Stomach (tissue), 9 donors: ENCODE measurements around the gene ULBP2. TPM values are rescaled to one million over a fixed set of nuclear protein-coding genes. Genes with fewer than 3 reads are reported as not detected.
"Not testable (repeated sequence)": the region's sequence is repeated elsewhere in the genome, so short reads cannot be mapped to it uniquely, and the experiment has no call there.

Experiments used
- DNase-seq, 2 donors: peaks; one replicate each; pipeline versions ENCODE4 v3.0.0 to v3.0.0-alpha.2; 2013 to 2019
- H3K27ac ChIP-seq, 5 donors: fragments of 200-600 bp in 4 of 5; sonication (generic) in 4 of 5; one replicate each; pipeline ENCODE4 v1.5.1; 2013 to 2019; ENCODE audit warnings: mild to moderate bottlenecking in 1 of 5, moderate library complexity in 1 of 5
- H3K27me3 ChIP-seq, 3 donors: fragments of 200-600 bp; sonication (generic); one replicate each; pipeline ENCODE4 v1.5.1; 2017 to 2019; ENCODE audit warnings: mixed run types in 1 of 3
- H3K36me3 ChIP-seq, 4 donors: fragments of 200-600 bp; sonication (generic); 1 replicate in 3 of 4; 2 replicates in 1 of 4; pipeline ENCODE4 v1.5.1; 2016 to 2019
- H3K4me1 ChIP-seq, 4 donors: fragments of 200-600 bp; sonication (generic); one replicate each; pipeline ENCODE4 v1.5.1; 2016 to 2019
- H3K4me3 ChIP-seq, 4 donors: fragments of 200-600 bp; sonication (generic) in 3 of 4; one replicate each; pipeline ENCODE4 v1.5.1; 2016 to 2019; ENCODE audit warnings: mild to moderate bottlenecking in 1 of 4
- H3K9me3 ChIP-seq, 4 donors: fragments of 200-600 bp; sonication (generic); one replicate each; pipeline ENCODE4 v1.5.1; 2016 to 2019
- EP300 ChIP-seq: sonication (generic); formaldehyde crosslinking; IDR thresholded peaks from one replicate; pipeline ENCODE4 v1.6.1; 2017; ENCODE audit warnings: antibody characterized with exemption
- POLR2A ChIP-seq, 4 donors: fragments of 450-650 bp; IDR thresholded peaks; one replicate each; pipeline ENCODE4 v1.6.1; 2016; ENCODE audit warnings: antibody characterized with exemption in 4 of 4, control low read depth in 2 of 4, mild to moderate bottlenecking in 1 of 4, moderate library complexity in 1 of 4
- POLR2AphosphoS5 ChIP-seq, 3 donors: sonication (generic); formaldehyde crosslinking; IDR thresholded peaks; one replicate each; pipeline ENCODE4 v1.6.1; 2016; ENCODE audit warnings: antibody characterized with exemption in 3 of 3
- WGBS, 5 donors: extraction: QIAGEN DNeasy Blood & Tissue Kit in 3 of 5; methylation state at CpG; one replicate each; pipeline versions ENCODE4 v1.1.5 to v1.1.7; 2013 to 2018; 5-methylcytosine and 5-hydroxymethylcytosine counted together
- intact Hi-C: fragments of 100-400 bp; cut with DNase I; formaldehyde crosslinking; loops from one replicate; pipeline ENCODE4 v1.15.1; 2023; ENCODE audit warnings: low total_unique reads
- polyA plus RNA-seq, 3 donors: library from polyadenylated mRNA; stranded (reverse); fragments of 200-250 nt; gene quantifications; one replicate each; pipeline ENCODE4 v1.2.3, GENCODE V29; 2013
- total RNA-seq, 5 donors: library from RNA; depleted of rRNA; stranded (reverse); fragments of >200 nt; gene quantifications; one replicate each; pipeline versions ENCODE4 v1.1.0 to v1.2.3, GENCODE V29; 2014 to 2016
- TF ChIP-seq, protein P1 (sequence below), 7 experiments: fragments of 450-650 bp in 4 of 7; fragments of 200-600 bp in 3 of 7; sonication (generic) in 3 of 7; IDR thresholded peaks; one replicate each; pipeline ENCODE4 v1.5.1; 2016 to 2019; ENCODE audit warnings: antibody characterized with exemption in 7 of 7, control low read depth in 2 of 7, mild to moderate bottlenecking in 1 of 7
- donor health status: healthy with polysubstance abuse.
- donor health status: Bipolar disorder and iron deficiency.
- donor health status: healthy.

ULBP2 gene
- total and polyA plus RNA-seq, 8 donors: 0.31 to 1.4 (median 0.43) TPM; not detected in 5

DNA sequence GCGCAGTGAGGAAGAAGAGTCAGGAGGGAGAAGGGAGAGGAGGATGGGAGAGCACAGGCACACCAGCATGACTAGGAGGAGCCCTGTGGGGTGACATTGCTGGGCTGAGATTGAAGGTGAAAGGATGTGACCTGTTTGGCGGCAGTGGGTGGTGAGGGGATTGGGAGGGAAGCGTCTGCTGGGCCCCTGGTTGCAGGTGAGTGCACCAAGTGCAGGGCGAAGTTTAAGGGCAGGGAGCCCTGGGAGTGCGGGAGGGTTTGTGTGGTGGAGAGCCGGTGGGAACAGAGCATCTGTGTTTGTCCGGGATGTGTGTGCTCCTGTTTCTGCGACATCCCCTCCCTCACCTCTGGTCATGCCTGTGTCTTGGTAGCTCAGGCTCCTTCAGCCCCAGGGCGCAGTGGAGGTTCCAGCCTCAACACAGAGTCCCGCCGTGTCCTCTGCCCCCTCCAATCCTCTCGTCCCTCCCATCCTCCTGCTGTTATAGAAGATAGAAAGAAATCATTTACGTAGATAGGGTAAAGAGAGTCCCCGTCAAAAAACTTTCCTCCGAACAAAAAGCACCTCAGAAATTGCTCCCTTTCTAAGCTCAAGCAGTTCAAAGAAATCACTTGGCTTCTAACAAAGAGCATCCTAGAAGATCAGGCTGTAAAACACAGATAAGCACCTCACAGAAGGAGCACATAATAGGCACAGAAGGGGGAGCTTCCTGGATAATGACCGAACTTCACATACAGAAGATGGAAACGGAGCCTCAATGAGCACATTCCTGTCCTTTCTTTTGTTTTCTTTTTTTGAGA is 46.9 kb downstream of the ULBP2 start:
- Histone ChIP-seq H3K27ac (no peak overlapping the region), H3K4me1 (peaks cover 18 to 24% (median 22%) of the 10 kb centered on the region in 4 donors), H3K4me3 (no peak overlapping the region), H3K36me3 (no peaks in the 10 kb centered on the region), H3K27me3 (peaks cover 15 to 95% (median 84%) of the 10 kb centered on the region in 3 donors), H3K9me3 (peaks cover 12 to 26% (median 19%) of the 10 kb centered on the region in 4 donors)
- TF ChIP-seq POLR2AphosphoS5 (IDR thresholded peaks at IDR 0.05): no peak
- no peak for TF ChIP-seq POLR2A (IDR thresholded peaks at IDR 0.05)
- TF ChIP-seq, protein P1, sequence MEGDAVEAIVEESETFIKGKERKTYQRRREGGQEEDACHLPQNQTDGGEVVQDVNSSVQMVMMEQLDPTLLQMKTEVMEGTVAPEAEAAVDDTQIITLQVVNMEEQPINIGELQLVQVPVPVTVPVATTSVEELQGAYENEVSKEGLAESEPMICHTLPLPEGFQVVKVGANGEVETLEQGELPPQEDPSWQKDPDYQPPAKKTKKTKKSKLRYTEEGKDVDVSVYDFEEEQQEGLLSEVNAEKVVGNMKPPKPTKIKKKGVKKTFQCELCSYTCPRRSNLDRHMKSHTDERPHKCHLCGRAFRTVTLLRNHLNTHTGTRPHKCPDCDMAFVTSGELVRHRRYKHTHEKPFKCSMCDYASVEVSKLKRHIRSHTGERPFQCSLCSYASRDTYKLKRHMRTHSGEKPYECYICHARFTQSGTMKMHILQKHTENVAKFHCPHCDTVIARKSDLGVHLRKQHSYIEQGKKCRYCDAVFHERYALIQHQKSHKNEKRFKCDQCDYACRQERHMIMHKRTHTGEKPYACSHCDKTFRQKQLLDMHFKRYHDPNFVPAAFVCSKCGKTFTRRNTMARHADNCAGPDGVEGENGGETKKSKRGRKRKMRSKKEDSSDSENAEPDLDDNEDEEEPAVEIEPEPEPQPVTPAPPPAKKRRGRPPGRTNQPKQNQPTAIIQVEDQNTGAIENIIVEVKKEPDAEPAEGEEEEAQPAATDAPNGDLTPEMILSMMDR (IDR thresholded peaks at IDR 0.05): no peak
- no peak for TF ChIP-seq EP300
- WGBS, 5 donors: 8 to 12% (median 10%) methylated on average over 17 of the region's 17 CpGs
- no peak for DNase-seq
- intact Hi-C loops: no loop called here

DNA sequence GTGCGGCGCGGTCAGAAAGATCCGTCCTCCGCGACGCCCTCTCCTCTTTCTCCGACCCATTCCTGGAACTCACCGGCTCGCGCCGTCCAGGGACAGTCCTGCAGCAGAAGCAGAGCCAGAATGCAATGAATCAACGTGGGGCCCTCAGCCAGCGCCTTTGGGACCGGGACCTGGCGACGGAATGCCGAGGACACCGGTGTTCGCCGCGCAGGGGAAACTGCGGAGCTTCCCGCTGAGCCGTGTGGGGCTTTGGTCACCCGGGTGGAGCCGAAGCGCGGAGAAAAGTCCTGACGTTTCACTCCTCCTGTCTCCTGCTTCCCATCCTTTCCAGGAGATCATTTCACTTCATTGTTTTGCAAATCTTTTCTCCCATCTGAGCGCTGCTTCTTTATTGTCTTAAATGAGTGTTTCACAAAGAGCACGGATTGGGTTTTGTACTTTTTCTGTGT is 48.4 kb downstream of the ULBP2 start:
- intact Hi-C loops: no loop called here
- Histone ChIP-seq H3K9me3 (peaks cover 12 to 26% (median 19%) of the 10 kb centered on the region in 4 donors), H3K27me3 (peaks cover 15 to 100% (median 85%) of the 10 kb centered on the region in 3 donors), H3K36me3 (no peaks in the 10 kb centered on the region), H3K4me3 (peak overlapping the region; percentile 3 to 51 (median 26)), H3K4me1 (peaks cover 18 to 24% (median 22%) of the 10 kb centered on the region in 4 donors), H3K27ac (no peak overlapping the region)
- TF ChIP-seq POLR2AphosphoS5 (IDR thresholded peaks at IDR 0.05): no peak
- no peak for TF ChIP-seq EP300
- TF ChIP-seq, protein P1 (IDR thresholded peaks at IDR 0.05): no peak
- no peak for TF ChIP-seq POLR2A (IDR thresholded peaks at IDR 0.05)
- 2 to 4% (median 3%) methylated on average over 25 to 32 of the region's 32 CpGs for WGBS, 5 donors
- no peak for DNase-seq

DNA sequence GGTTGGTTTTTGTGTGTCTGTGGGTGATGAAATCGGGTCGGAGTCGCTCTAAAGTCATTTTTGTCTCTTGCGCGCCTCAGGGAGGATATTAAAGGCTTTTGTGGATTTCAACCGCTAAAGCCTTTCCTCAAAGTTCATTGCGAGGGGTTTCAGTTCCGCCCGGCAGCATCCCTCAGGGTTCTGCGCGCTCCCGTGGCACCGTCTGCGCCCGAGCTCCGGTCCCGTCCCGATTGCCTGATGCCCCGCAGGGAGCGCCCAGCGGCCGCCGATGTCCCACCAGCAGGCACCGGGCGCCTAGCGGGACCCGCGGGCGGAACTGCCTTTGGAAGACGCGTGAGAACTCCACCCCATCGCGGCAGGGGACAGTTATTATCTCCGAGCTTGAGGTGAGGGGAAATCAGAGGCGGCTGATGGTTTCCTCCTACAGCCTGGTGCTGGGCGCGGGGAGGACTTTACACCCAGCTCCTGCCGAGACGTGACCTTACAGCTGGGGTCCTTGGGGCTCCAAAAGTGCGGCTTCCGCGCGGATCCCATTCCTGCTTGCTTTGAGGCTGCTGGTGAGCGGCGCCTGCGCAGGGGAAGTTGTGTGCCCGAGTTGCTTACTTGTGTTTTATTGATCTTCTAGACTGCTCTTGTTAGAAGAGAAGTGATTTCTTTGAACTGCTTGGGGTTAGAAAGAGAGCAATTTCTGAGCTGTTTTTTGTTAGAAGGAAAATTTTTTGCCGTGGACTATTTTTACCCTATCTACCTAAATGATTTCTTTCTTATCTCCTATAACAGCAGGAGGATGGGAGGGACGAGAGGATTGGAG is 49.1 kb downstream of the ULBP2 start:
- Histone ChIP-seq H3K36me3 (no peaks in the 10 kb centered on the region), H3K4me3 (peak overlapping the region; percentile 20 to 51 (median 29)), H3K27me3 (peaks cover 15 to 100% (median 85%) of the 10 kb centered on the region in 3 donors), H3K9me3 (peaks cover 12 to 26% (median 19%) of the 10 kb centered on the region in 4 donors), H3K4me1 (peaks cover 18 to 24% (median 22%) of the 10 kb centered on the region in 4 donors), H3K27ac (no peak overlapping the region)
- 1 to 4% (median 2%) methylated on average over 20 to 49 of the region's 49 CpGs for WGBS, 5 donors
- peak in 1 of 2 donors; percentile 35 for DNase-seq
- intact Hi-C loops: no loop called here
- TF ChIP-seq POLR2AphosphoS5 (IDR thresholded peaks at IDR 0.05) (no peak), POLR2A (IDR thresholded peaks at IDR 0.05) (no peak)

- 0 to 3% (median 1%) methylated on average over 7 of the region's 7 CpGs for WGBS, 5 donors
- intact Hi-C loops, DNase-seq, H3K27ac ChIP-seq, H3K36me3 ChIP-seq: not testable (repeated sequence)
- H3K9me3 ChIP-seq: peaks cover 12 to 26% (median 19%) of the 10 kb centered on the region in 4 donors
- peaks cover 18 to 24% (median 22%) of the 10 kb centered on the region in 4 donors for H3K4me1 ChIP-seq
- peaks cover 15 to 100% (median 85%) of the 10 kb centered on the region in 3 donors for H3K27me3 ChIP-seq
- peak overlapping the region in 1 of 4 donors; percentile 51 for H3K4me3 ChIP-seq
Observed at GRCh38 chr6:149991472-149991795, 49.6 kb downstream of the ULBP2 start.

- H3K9me3 ChIP-seq: peaks cover 12 to 26% (median 19%) of the 10 kb centered on the region in 4 donors
- H3K27ac ChIP-seq: no peak overlapping the region
- no peak for DNase-seq
- H3K36me3 ChIP-seq: no peaks in the 10 kb centered on the region
- 24 to 48% (median 44%) methylated on average over 4 of the region's 4 CpGs for WGBS, 5 donors
- H3K4me3 ChIP-seq: no peak overlapping the region
- H3K27me3 ChIP-seq: peaks cover 15 to 100% (median 82%) of the 10 kb centered on the region in 3 donors
- intact Hi-C loops: no loop called here
- TF ChIP-seq POLR2A (IDR thresholded peaks at IDR 0.05): no peak
- TF ChIP-seq, protein P1 (IDR thresholded peaks at IDR 0.05): no peak
- TF ChIP-seq EP300: no peak
- no peak for TF ChIP-seq POLR2AphosphoS5 (IDR thresholded peaks at IDR 0.05)
- H3K4me1 ChIP-seq: peaks cover 18 to 24% (median 22%) of the 10 kb centered on the region in 4 donors
Observed at GRCh38 chr6:149991838-149992237, 50.0 kb downstream of the ULBP2 start.
